ENCODE measurements around the gene LTBP1. TPM values are rescaled to one million over a fixed set of nuclear protein-coding genes. Genes with fewer than 3 reads are reported as not detected.

The LTBP1 gene
- total and polyA plus RNA-seq, 4 donors = 5.8 to 57.6 (median 10.2) TPM

DNA sequence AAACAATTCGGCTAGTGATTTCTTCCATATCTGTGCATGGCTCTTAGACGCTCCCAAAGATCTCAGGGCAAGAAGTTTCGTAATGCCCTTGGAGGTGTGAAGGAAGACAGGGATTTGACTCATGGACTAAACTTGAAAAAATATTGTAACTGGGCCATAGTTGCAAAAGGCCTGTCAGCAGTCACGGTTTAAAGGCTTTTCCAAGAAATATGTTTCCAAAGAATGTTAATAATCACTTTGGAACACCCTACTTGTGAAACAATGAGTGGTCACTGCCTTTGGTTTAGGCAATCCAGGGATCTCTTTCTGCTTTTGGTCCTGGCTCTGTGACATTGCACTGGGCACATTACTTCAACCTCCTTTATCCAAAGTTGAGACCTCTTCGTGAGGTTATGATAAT is 427.2 kb downstream of the LTBP1 start:
- Histone ChIP-seq H3K4me1 (ENCODE audit: control insufficient read depth in 4 of 4, insufficient read depth in 4 of 4, low read length in 3 of 4) (no peaks in the 10 kb centered on the region), H3K9me3 (ENCODE audit: control insufficient read depth in 4 of 4, low read length in 3 of 4) (no peaks in the 10 kb centered on the region), H3K4me3 (ENCODE audit: low read depth in 1 of 3, low read length in 3 of 3) (no peak overlapping the region), H3K9ac (ENCODE audit: low read depth in 1 of 2, low read length in 2 of 2) (no peak overlapping the region), H3K36me3 (ENCODE audit: control insufficient read depth in 4 of 4, insufficient read depth in 3 of 4, low read depth in 1 of 4, low read length in 3 of 4) (peaks cover 0 to 2% (median 1%) of the 10 kb centered on the region in 4 donors), H3K27me3 (ENCODE audit: control insufficient read depth in 4 of 4, insufficient read depth in 4 of 4, low read length in 3 of 4) (no peaks in the 10 kb centered on the region), H3K27ac (ENCODE audit: low read depth in 1 of 2, low read length in 2 of 2) (no peak overlapping the region)
- TF ChIP-seq MAX (IDR thresholded peaks at IDR 0.05) (no peak), ATF3 (IDR thresholded peaks at IDR 0.05) (no peak), HNF4G (IDR thresholded peaks at IDR 0.05) (no peak), YY1 (IDR thresholded peaks at IDR 0.05) (no peak), RXRA (IDR thresholded peaks at IDR 0.05) (no peak), JUND (IDR thresholded peaks at IDR 0.05) (no peak), GABPA (IDR thresholded peaks at IDR 0.05 in 1 of 2, conservative IDR thresholded peaks at IDR 0.05 in 1 of 2) (no peak), TAF1 (conservative IDR thresholded peaks at IDR 0.05) (no peak), FOXA2 (IDR thresholded peaks at IDR 0.05) (no peak), NR2F2 (IDR thresholded peaks at IDR 0.05) (no peak), SP1 (IDR thresholded peaks at IDR 0.05) (no peak), CTCF (IDR thresholded peaks at IDR 0.05; ENCODE audit: low read depth, low read length, missing input control) (no peak), EGR1 (IDR thresholded peaks at IDR 0.05; ENCODE audit: low read depth in 2 of 2) (no peak), RAD21 (IDR thresholded peaks at IDR 0.05) (no peak), FOXA1 (IDR thresholded peaks at IDR 0.05) (no peak)
- WGBS = 84% methylated on average over 5 of the region's 5 CpGs
- no peak for DNase-seq (ENCODE audit: low spot score)

GRCh38 chr2:33375054-33375453 is 428.3 kb downstream of the LTBP1 start:
- Histone ChIP-seq H3K4me3 (ENCODE audit: low read depth in 1 of 3, low read length in 3 of 3) (no peak overlapping the region), H3K27me3 (ENCODE audit: control insufficient read depth in 4 of 4, insufficient read depth in 4 of 4, low read length in 3 of 4) (no peaks in the 10 kb centered on the region), H3K36me3 (ENCODE audit: control insufficient read depth in 4 of 4, insufficient read depth in 3 of 4, low read depth in 1 of 4, low read length in 3 of 4) (peaks cover 0 to 2% (median 2%) of the 10 kb centered on the region in 4 donors), H3K9me3 (ENCODE audit: control insufficient read depth in 4 of 4, low read length in 3 of 4) (no peaks in the 10 kb centered on the region), H3K9ac (ENCODE audit: low read depth in 1 of 2, low read length in 2 of 2) (no peak overlapping the region), H3K27ac (ENCODE audit: low read depth in 1 of 2, low read length in 2 of 2) (no peak overlapping the region), H3K4me1 (ENCODE audit: control insufficient read depth in 4 of 4, insufficient read depth in 4 of 4, low read length in 3 of 4) (no peaks in the 10 kb centered on the region)
- TF ChIP-seq RAD21 (IDR thresholded peaks at IDR 0.05) (no peak), HNF4G (IDR thresholded peaks at IDR 0.05) (no peak), NR2F2 (IDR thresholded peaks at IDR 0.05) (no peak), FOXA2 (IDR thresholded peaks at IDR 0.05) (no peak), EGR1 (IDR thresholded peaks at IDR 0.05; ENCODE audit: low read depth in 2 of 2) (no peak), ZBTB33 (IDR thresholded peaks at IDR 0.05) (no peak), JUND (IDR thresholded peaks at IDR 0.05) (no peak), GABPA (IDR thresholded peaks at IDR 0.05 in 1 of 2, conservative IDR thresholded peaks at IDR 0.05 in 1 of 2) (no peak), ATF3 (IDR thresholded peaks at IDR 0.05) (no peak), TAF1 (conservative IDR thresholded peaks at IDR 0.05) (no peak), SP1 (IDR thresholded peaks at IDR 0.05) (no peak), REST (IDR thresholded peaks at IDR 0.05) (no peak), HNF4A (conservative IDR thresholded peaks at IDR 0.05) (no peak), MAX (IDR thresholded peaks at IDR 0.05) (no peak), RXRA (IDR thresholded peaks at IDR 0.05) (no peak), YY1 (IDR thresholded peaks at IDR 0.05) (no peak), CTCF (IDR thresholded peaks at IDR 0.05; ENCODE audit: low read depth, low read length, missing input control) (no peak)
- 90% methylated on average over 7 of the region's 7 CpGs for WGBS
- DNase-seq (ENCODE audit: low spot score) = no peak

Measured in liver (tissue), 9 donors.